ENCODE results near the gene TGFB2. TPM values are rescaled to one million over a fixed set of nuclear protein-coding genes. Genes with fewer than 3 reads are reported as not detected.

Gene TGFB2
- total RNA-seq, 1 experiment from 2014 or later: 37.6 TPM

DNA sequence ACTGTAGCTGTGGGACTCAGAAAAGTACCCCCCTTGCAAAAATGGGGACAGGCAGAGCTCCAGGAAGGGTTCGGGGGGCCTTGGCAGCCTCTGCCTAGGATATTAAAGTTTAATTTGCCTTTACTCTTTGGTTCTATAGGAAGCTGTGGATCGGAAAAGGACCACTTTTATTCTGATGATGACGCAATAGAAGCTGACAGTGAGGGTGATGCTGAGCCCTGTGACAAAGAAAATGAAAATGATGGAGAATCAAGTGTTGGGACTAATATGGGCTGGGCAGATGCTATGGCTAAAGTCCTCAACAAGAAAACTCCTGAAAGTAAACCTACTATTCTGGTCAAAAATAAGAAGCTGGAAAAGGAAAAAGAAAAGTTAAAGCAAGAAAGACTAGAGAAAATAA lies 43.0 kb upstream of the TGFB2 start:
- CTCF ChIA-PET: no interaction called here
- TF ChIP-seq, protein P1, sequence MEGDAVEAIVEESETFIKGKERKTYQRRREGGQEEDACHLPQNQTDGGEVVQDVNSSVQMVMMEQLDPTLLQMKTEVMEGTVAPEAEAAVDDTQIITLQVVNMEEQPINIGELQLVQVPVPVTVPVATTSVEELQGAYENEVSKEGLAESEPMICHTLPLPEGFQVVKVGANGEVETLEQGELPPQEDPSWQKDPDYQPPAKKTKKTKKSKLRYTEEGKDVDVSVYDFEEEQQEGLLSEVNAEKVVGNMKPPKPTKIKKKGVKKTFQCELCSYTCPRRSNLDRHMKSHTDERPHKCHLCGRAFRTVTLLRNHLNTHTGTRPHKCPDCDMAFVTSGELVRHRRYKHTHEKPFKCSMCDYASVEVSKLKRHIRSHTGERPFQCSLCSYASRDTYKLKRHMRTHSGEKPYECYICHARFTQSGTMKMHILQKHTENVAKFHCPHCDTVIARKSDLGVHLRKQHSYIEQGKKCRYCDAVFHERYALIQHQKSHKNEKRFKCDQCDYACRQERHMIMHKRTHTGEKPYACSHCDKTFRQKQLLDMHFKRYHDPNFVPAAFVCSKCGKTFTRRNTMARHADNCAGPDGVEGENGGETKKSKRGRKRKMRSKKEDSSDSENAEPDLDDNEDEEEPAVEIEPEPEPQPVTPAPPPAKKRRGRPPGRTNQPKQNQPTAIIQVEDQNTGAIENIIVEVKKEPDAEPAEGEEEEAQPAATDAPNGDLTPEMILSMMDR (IDR thresholded peaks at IDR 0.05; ENCODE audit: unreplicated experiment): no peak
- Mint-ChIP-seq H3K4me3 (ENCODE audit: low read depth, unreplicated experiment) (no peak overlapping the region), H3K4me1 (ENCODE audit: low read depth, unreplicated experiment) (peaks cover 24% of the 10 kb centered on the region), H3K27ac (ENCODE audit: unreplicated experiment) (no peak overlapping the region), H3K27me3 (ENCODE audit: unreplicated experiment) (no peaks in the 10 kb centered on the region), H3K9me3 (ENCODE audit: low read depth, unreplicated experiment) (no peaks in the 10 kb centered on the region), H3K36me3 (ENCODE audit: insufficient read depth, unreplicated experiment) (no peaks in the 10 kb centered on the region)
- no peak for DNase-seq
- no TSS peak for BruUV-seq (replicated peaks)
- intact Hi-C loops (cut with micrococcal nuclease; ENCODE audit: unreplicated experiment): no loop called here

DNA sequence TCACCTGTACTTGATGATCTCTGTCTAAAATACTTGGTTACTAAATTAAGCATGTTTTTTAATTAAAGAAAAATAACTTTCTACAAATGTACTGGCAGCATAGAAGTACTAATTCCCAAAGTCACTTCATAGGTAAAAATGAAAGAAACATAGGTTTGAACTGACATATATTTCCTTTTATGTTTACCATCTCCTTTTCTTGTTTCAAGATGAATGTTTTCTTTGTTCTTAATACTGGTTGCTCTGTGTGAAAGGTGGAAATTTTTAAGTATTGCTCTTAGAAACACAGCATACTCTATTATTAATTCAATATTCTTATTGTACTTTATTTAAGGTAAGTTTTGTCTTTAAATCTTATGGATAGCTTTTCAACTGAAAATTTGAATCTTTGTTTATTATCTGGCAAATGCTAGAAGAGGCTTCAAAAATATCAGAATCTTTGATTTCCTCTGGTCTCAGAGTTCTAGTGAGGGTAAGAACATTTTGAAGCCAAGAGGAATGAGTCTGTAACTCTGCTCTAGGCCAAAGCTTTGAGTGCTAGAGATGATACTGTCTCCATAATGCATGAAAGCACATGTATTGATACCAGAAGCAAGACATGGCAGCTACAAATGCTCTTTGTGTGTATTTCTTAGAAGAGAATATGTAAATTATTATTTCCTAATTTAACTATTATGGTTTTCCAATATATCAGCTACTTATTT lies 41.8 kb upstream of the TGFB2 start:
- peaks cover 6% of the 10 kb centered on the region for H3K36me3 Mint-ChIP-seq (ENCODE audit: insufficient read depth, unreplicated experiment)
- CTCF ChIA-PET: no interaction called here
- H3K4me1 Mint-ChIP-seq (ENCODE audit: low read depth, unreplicated experiment): peaks cover 12% of the 10 kb centered on the region

DNA sequence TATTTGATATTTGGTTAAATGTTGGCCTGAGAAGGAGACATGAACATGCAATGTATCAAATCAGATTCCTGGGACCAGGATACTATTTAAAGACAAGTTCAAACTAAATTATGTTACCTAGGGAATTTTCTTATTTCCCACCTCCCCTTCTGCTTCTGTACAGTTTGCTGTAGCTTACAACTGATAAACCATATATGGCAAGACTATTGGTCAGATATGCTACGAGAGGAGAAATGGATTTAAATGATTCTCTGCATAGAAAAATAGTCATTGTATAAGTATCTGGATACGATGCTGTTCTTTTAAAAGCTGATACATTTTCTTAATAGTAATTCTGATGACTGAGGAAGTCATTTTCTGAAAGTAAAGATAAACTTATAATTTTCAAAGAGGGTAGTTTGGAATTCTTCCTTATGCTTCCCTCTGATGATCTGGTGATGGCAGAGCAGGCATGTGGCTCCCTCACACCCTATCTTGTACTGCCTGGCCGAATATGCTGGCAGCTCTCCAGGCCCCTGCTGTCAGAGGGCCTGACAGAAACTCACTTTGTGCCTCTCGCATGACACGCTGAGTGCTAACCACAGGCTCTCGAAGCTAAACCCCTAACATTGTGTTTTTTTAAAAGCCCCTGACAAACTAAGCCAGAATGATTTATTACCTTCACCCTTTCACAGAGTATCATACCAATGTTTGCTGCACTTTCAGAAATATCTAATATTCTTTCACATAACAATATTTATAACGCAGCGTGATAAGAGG lies 40.7 kb upstream of the TGFB2 start:
- Mint-ChIP-seq H3K9me3 (ENCODE audit: low read depth, unreplicated experiment) (no peaks in the 10 kb centered on the region), H3K27me3 (ENCODE audit: unreplicated experiment) (no peaks in the 10 kb centered on the region), H3K4me3 (ENCODE audit: low read depth, unreplicated experiment) (no peak overlapping the region), H3K4me1 (ENCODE audit: low read depth, unreplicated experiment) (peaks cover 8% of the 10 kb centered on the region), H3K36me3 (ENCODE audit: insufficient read depth, unreplicated experiment) (peaks cover 6% of the 10 kb centered on the region), H3K27ac (ENCODE audit: unreplicated experiment) (no peak overlapping the region)
- TF ChIP-seq, protein P1 (IDR thresholded peaks at IDR 0.05; ENCODE audit: unreplicated experiment): no peak
- intact Hi-C loops (cut with micrococcal nuclease; ENCODE audit: unreplicated experiment): no loop called here
- no TSS peak for BruUV-seq (replicated peaks)
- DNase-seq: no peak
- CTCF ChIA-PET: no interaction called here

More for the DNA sequence above, 41.8 kb upstream of the TGFB2 start:
- Mint-ChIP-seq H3K9me3 (ENCODE audit: low read depth, unreplicated experiment) (no peaks in the 10 kb centered on the region), H3K4me3 (ENCODE audit: low read depth, unreplicated experiment) (no peak overlapping the region), H3K27ac (ENCODE audit: unreplicated experiment) (no peak overlapping the region), H3K27me3 (ENCODE audit: unreplicated experiment) (no peaks in the 10 kb centered on the region)
- intact Hi-C loops (cut with micrococcal nuclease; ENCODE audit: unreplicated experiment): no loop called here
- TF ChIP-seq, protein P1 (IDR thresholded peaks at IDR 0.05; ENCODE audit: unreplicated experiment): no peak
- no peak for DNase-seq
- no TSS peak for BruUV-seq (replicated peaks)

DNA sequence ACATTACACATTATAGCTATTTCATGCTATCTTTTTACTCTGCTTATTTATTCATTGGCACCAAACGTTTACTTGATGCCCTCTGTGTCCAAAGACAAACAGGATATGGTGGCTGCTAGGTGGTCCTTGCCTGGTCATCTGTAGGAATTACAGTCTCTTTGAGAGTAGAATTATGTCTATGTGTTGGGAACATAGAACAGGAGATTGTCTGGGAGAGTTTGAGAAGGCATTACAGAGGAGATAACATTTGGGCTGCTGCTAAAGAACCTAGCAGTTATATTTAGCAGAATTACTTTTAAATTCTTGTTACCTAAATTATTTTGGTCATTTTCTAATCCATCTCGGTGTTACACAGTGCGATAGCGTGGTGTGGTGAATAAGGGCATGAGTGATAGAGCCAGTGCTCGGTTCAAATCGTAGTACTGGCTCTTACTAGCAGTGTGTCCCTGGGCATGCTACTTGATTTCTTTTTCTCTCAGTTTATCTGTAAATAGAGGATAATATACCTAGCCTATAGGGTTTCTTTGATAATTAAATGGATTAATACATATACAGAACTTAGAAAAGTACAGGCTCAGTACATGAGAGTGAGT lies 39.6 kb upstream of the TGFB2 start:
- Mint-ChIP-seq H3K4me1 (ENCODE audit: low read depth, unreplicated experiment) (peaks cover 8% of the 10 kb centered on the region), H3K9me3 (ENCODE audit: low read depth, unreplicated experiment) (no peaks in the 10 kb centered on the region), H3K4me3 (ENCODE audit: low read depth, unreplicated experiment) (no peak overlapping the region), H3K27ac (ENCODE audit: unreplicated experiment) (no peak overlapping the region), H3K27me3 (ENCODE audit: unreplicated experiment) (no peaks in the 10 kb centered on the region), H3K36me3 (ENCODE audit: insufficient read depth, unreplicated experiment) (peaks cover 6% of the 10 kb centered on the region)
- TF ChIP-seq, protein P1 (IDR thresholded peaks at IDR 0.05; ENCODE audit: unreplicated experiment): no peak
- DNase-seq: no peak
- intact Hi-C loops (cut with micrococcal nuclease; ENCODE audit: unreplicated experiment): no loop called here
- no TSS peak for BruUV-seq (replicated peaks)
- CTCF ChIA-PET: no interaction called here
